ENCODE measurements around the gene INPP5A.

Gene INPP5A

GRCh38 chr10:132502544-132503300 is 34.9 kb upstream of the INPP5A start:
- WGBS, 2 donors (ENCODE audit: extremely low coverage in 2 of 2, insufficient read length in 2 of 2, insufficient replicate concordance in 1 of 2): no CpG with 5 or more reads among the region's 32 CpGs
- no peak overlapping the region for H3K9ac ChIP-seq (ENCODE audit: low read depth, low read length, poor library complexity)
- no peak overlapping the region for H3K4ac ChIP-seq (ENCODE audit: low read length)
- peak overlapping the region; percentile 64 for H3K14ac ChIP-seq (ENCODE audit: low read length)
- H2BK12ac ChIP-seq (ENCODE audit: low read length): no peak overlapping the region
- no peak overlapping the region for H2BK5ac ChIP-seq (ENCODE audit: low read length)
- H3K27ac ChIP-seq (replicated peaks; ENCODE audit: low read length): no peak overlapping the region
- no peak overlapping the region for H2AFZ ChIP-seq (ENCODE audit: low read length)
- peaks cover 4% of the 10 kb centered on the region for H3K79me1 ChIP-seq (ENCODE audit: low read depth, low read length)
- no peaks in the 10 kb centered on the region for H3K36me3 ChIP-seq (replicated peaks in 1 of 2; ENCODE audit: control insufficient read depth in 2 of 2, insufficient read depth in 2 of 2, low read length in 2 of 2)
- H3K4me3 ChIP-seq (ENCODE audit: low read length in 2 of 2): no peak overlapping the region
- H3K23ac ChIP-seq (ENCODE audit: low read depth, low read length, poor library complexity): no peak overlapping the region
- no peak for DNase-seq (ENCODE audit: low spot score)
- no peak overlapping the region for H3K18ac ChIP-seq (ENCODE audit: low read length)
- peaks cover 0 to 2% of the 10 kb centered on the region in 2 donors for H3K4me1 ChIP-seq (ENCODE audit: control insufficient read depth in 2 of 2, insufficient read depth in 1 of 2, low read depth in 1 of 2, low read length in 2 of 2)
- no peak overlapping the region for H3K4me2 ChIP-seq (ENCODE audit: insufficient read depth, low read length, poor library complexity, severe bottlenecking)
- no peak overlapping the region for H2AK5ac ChIP-seq (ENCODE audit: low read depth, low read length)
- H2BK15ac ChIP-seq (ENCODE audit: low read length): no peak overlapping the region
- H4K8ac ChIP-seq (ENCODE audit: low read depth, low read length): peak overlapping the region; percentile 56
- no peak overlapping the region for H2BK120ac ChIP-seq (ENCODE audit: low read depth, low read length)
- no peak overlapping the region for H4K91ac ChIP-seq (ENCODE audit: low read depth, low read length, poor library complexity)
- H3K27me3 ChIP-seq (ENCODE audit: control insufficient read depth in 3 of 3, insufficient read depth in 3 of 3, low read depth in 1 of 3, low read length in 3 of 3): peaks cover 0 to 18% (median 4%) of the 10 kb centered on the region in 3 experiments
- H3K9me3 ChIP-seq (replicated peaks in 1 of 2; ENCODE audit: control insufficient read depth in 2 of 2, insufficient read depth in 1 of 2, low read depth in 1 of 2, low read length in 2 of 2): peaks cover 13 to 15% of the 10 kb centered on the region in 2 donors

DNA sequence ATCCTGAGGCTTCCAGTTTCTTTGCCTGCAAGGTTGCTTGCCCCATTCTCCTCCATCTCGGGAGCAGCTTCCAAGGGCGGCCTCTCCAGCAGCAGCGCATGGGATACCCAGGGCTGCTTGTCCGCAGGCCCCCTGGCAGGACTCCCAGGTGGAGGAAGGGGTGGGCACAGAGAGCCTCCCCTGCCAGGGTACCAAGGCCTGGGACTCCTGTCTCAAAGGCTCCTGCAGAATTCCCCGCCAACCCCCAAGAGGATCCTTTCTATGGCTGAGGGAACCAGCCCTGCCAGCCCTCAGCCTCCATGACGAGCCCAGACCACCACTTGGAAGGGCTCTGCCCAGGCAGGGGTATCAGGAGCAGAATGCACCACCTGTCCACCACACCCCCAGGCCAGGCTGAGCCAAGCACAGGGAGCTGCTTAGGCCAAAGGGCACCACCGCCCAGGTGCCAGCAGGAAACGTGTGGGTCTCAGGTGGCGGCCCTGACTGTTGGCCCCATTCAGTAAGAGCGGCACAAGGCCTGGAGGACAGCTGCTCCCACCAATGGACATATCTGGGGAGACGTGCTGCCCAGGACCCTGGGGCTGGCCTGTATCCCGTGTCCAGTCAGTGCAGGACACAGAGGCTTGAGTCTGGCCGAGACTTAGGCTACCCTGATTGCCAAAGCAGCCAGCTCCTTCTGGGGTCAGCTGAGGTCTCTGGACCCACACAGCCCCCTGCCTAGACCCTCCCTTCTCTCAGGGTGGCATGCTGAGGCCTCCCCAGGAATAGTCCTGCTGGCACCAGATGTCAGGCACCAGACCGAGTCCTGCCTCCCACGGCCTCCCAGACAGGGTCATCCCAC is 33.8 kb upstream of the INPP5A start:
- Histone ChIP-seq H2BK15ac (ENCODE audit: low read length) (peak overlapping the region; percentile 49), H4K91ac (ENCODE audit: low read depth, low read length, poor library complexity) (no peak overlapping the region), H3K4ac (ENCODE audit: low read length) (no peak overlapping the region), H3K9ac (ENCODE audit: low read depth, low read length, poor library complexity) (no peak overlapping the region), H3K27ac (replicated peaks; ENCODE audit: low read length) (no peak overlapping the region), H3K4me3 (ENCODE audit: low read length in 2 of 2) (peak overlapping the region in 1 of 2 donors; percentile 57), H3K23ac (ENCODE audit: low read depth, low read length, poor library complexity) (peak overlapping the region; percentile 18), H2BK12ac (ENCODE audit: low read length) (no peak overlapping the region), H3K18ac (ENCODE audit: low read length) (peak overlapping the region; percentile 88), H2AFZ (ENCODE audit: low read length) (no peak overlapping the region), H3K14ac (ENCODE audit: low read length) (peak overlapping the region; percentile 71), H3K4me1 (ENCODE audit: control insufficient read depth in 2 of 2, insufficient read depth in 1 of 2, low read depth in 1 of 2, low read length in 2 of 2) (no peaks in the 10 kb centered on the region), H3K36me3 (replicated peaks in 1 of 2; ENCODE audit: control insufficient read depth in 2 of 2, insufficient read depth in 2 of 2, low read length in 2 of 2) (no peaks in the 10 kb centered on the region), H3K9me3 (replicated peaks in 1 of 2; ENCODE audit: control insufficient read depth in 2 of 2, insufficient read depth in 1 of 2, low read depth in 1 of 2, low read length in 2 of 2) (peaks cover 13 to 15% of the 10 kb centered on the region in 2 donors), H3K27me3 (ENCODE audit: control insufficient read depth in 3 of 3, insufficient read depth in 3 of 3, low read depth in 1 of 3, low read length in 3 of 3) (peaks cover 0 to 19% (median 4%) of the 10 kb centered on the region in 3 experiments), H2BK5ac (ENCODE audit: low read length) (peak overlapping the region; percentile 39), H3K4me2 (ENCODE audit: insufficient read depth, low read length, poor library complexity, severe bottlenecking) (no peak overlapping the region), H3K79me1 (ENCODE audit: low read depth, low read length) (peaks cover 4% of the 10 kb centered on the region), H2AK5ac (ENCODE audit: low read depth, low read length) (peak overlapping the region; percentile 26), H2BK120ac (ENCODE audit: low read depth, low read length) (no peak overlapping the region), H4K8ac (ENCODE audit: low read depth, low read length) (no peak overlapping the region)
- no peak for DNase-seq (ENCODE audit: low spot score)
- WGBS, 2 donors (ENCODE audit: extremely low coverage in 2 of 2, insufficient read length in 2 of 2, insufficient replicate concordance in 1 of 2): no CpG with 5 or more reads among the region's 15 CpGs

- no peaks in the 10 kb centered on the region for H3K4me1 ChIP-seq (ENCODE audit: control insufficient read depth in 2 of 2, insufficient read depth in 1 of 2, low read depth in 1 of 2, low read length in 2 of 2)
- H2BK120ac ChIP-seq (ENCODE audit: low read depth, low read length): no peak overlapping the region
- peaks cover 13 to 15% of the 10 kb centered on the region in 2 donors for H3K9me3 ChIP-seq (replicated peaks in 1 of 2; ENCODE audit: control insufficient read depth in 2 of 2, insufficient read depth in 1 of 2, low read depth in 1 of 2, low read length in 2 of 2)
- H3K27me3 ChIP-seq (ENCODE audit: control insufficient read depth in 3 of 3, insufficient read depth in 3 of 3, low read depth in 1 of 3, low read length in 3 of 3): peaks cover 0 to 25% (median 4%) of the 10 kb centered on the region in 3 experiments
- no peak overlapping the region for H3K23ac ChIP-seq (ENCODE audit: low read depth, low read length, poor library complexity)
- H3K18ac ChIP-seq (ENCODE audit: low read length): no peak overlapping the region
- no peak overlapping the region for H4K91ac ChIP-seq (ENCODE audit: low read depth, low read length, poor library complexity)
- no peak overlapping the region for H2AFZ ChIP-seq (ENCODE audit: low read length)
- H3K4ac ChIP-seq (ENCODE audit: low read length): no peak overlapping the region
- no peak overlapping the region for H3K27ac ChIP-seq (replicated peaks; ENCODE audit: low read length)
- no peaks in the 10 kb centered on the region for H3K36me3 ChIP-seq (replicated peaks in 1 of 2; ENCODE audit: control insufficient read depth in 2 of 2, insufficient read depth in 2 of 2, low read length in 2 of 2)
- no peak overlapping the region for H2BK12ac ChIP-seq (ENCODE audit: low read length)
- peak overlapping the region; percentile 39 for H2BK5ac ChIP-seq (ENCODE audit: low read length)
- no peak overlapping the region for H4K8ac ChIP-seq (ENCODE audit: low read depth, low read length)
- H2AK5ac ChIP-seq (ENCODE audit: low read depth, low read length): no peak overlapping the region
- H3K14ac ChIP-seq (ENCODE audit: low read length): no peak overlapping the region
- H2BK15ac ChIP-seq (ENCODE audit: low read length): no peak overlapping the region
- peaks cover 4% of the 10 kb centered on the region for H3K79me1 ChIP-seq (ENCODE audit: low read depth, low read length)
- no peak overlapping the region for H3K9ac ChIP-seq (ENCODE audit: low read depth, low read length, poor library complexity)
- no peak overlapping the region for H3K4me3 ChIP-seq (ENCODE audit: low read length in 2 of 2)
- H3K4me2 ChIP-seq (ENCODE audit: insufficient read depth, low read length, poor library complexity, severe bottlenecking): no peak overlapping the region
- no CpG with 5 or more reads among the region's 14 CpGs for WGBS, 2 donors (ENCODE audit: extremely low coverage in 2 of 2, insufficient read length in 2 of 2, insufficient replicate concordance in 1 of 2)
- DNase-seq (ENCODE audit: low spot score): no peak
These were observed 32.9 kb upstream of the INPP5A start for GRCh38 chr10:132504501-132505272.

All from neuronal stem cell (in vitro differentiated cells).